ENCODE results near the gene OR4C45. TPM values are rescaled to one million over a fixed set of nuclear protein-coding genes. Genes with fewer than 3 reads are reported as not detected.

OR4C45 gene
- total RNA-seq, 1 donor from 2014 or later: not detected

- H3K27ac Mint-ChIP-seq (ENCODE audit: unreplicated experiment): no peak overlapping the region
- TF ChIP-seq CTCF (IDR thresholded peaks at IDR 0.05): no peak
- no peak overlapping the region for H3K4me3 Mint-ChIP-seq (ENCODE audit: unreplicated experiment)
- no peaks in the 10 kb centered on the region for H3K4me1 Mint-ChIP-seq (ENCODE audit: unreplicated experiment)
- peaks cover 66% of the 10 kb centered on the region for H3K9me3 Mint-ChIP-seq (ENCODE audit: unreplicated experiment)
- H3K36me3 Mint-ChIP-seq (ENCODE audit: unreplicated experiment): no peaks in the 10 kb centered on the region
- no peaks in the 10 kb centered on the region for H3K27me3 Mint-ChIP-seq (ENCODE audit: unreplicated experiment)
- DNase-seq (ENCODE audit: extremely low spot score, unreplicated experiment): peak; percentile 44
These were observed 37.7 kb downstream of the OR4C45 start for GRCh38 chr11:50070389-50070788.

DNA sequence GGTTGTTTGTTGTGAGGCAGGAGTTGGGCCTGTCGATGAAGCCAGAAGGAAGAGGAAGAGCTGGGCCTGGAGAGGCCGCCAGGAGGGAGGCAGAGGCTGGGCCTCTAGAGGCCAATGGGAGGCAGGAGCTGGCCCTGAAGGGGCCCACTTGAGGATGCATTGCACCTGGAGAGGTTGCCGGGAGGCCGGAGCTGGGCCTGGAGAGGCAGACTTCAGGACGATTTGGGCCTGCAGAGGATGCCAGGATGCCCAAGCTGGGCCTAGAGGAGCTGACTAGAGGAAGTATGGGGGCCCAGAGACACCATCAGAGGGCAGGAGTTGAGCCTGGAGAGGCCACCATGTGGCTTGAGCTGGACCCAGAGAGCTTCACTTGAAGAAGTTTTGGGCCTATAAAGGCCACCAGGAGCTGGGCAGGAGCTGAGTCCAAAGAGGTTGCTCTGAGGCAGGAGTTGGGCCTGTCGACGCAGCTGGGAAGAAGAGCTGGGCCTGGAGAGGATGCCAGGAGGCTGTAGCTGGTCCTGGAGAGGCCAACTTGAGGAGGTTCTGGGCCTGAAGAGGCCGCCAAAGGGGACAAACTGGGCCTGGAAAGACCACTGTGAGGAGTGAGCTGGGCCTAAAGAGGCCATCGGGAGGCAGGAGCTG lies 39.0 kb downstream of the OR4C45 start:
- Mint-ChIP-seq H3K36me3 (ENCODE audit: unreplicated experiment) (no peaks in the 10 kb centered on the region), H3K9me3 (ENCODE audit: unreplicated experiment) (peaks cover 61% of the 10 kb centered on the region), H3K27me3 (ENCODE audit: unreplicated experiment) (no peaks in the 10 kb centered on the region), H3K4me1 (ENCODE audit: unreplicated experiment) (no peaks in the 10 kb centered on the region), H3K4me3 (ENCODE audit: unreplicated experiment) (no peak overlapping the region), H3K27ac (ENCODE audit: unreplicated experiment) (no peak overlapping the region)
- no peak for TF ChIP-seq CTCF (IDR thresholded peaks at IDR 0.05)
- peak; percentile 69 for DNase-seq (ENCODE audit: extremely low spot score, unreplicated experiment)

DNA sequence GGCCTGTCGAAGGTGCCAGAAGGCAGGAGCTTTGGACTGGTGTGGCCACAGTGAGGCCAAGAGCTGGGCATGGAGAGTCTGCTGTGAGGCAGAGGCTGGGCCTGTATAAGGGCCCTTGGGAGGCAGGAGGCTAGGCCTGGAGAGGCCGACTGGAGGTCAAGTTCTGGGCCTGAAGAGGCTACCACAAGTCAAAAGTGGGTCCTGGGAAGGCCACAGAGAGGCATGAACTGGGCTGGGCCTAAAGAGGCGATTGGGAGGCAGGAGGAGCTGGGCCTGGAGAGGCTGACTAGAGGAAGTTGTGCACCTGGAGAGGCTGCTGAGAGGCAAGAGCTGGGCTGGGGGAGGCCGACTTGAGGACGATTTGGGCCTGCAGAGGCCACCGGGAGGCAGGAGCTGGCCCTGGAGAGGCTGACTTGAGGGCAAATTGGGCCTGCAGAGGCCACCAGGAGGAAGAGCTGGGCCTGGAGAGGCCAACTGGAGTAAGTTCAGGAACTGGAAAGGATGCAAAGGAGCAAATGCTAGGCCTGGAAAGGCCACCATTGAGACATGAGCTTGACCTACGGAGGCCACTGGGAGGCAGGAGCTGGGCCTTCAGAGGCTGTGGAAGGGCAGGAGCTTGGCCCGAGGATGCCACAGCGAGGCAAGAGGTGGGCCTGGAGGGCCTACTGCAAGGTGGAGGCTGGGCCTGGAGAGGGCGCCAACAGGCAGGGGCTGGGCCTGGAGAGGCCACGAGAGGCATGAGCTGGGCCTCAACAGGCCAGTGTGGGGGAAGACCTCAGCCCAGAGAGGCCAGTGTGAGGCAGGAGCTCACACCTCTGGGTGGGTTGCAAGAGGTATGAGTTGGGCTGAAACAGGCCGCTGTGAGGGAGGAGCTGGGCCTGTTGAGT lies 39.8 kb downstream of the OR4C45 start:
- DNase-seq (ENCODE audit: extremely low spot score, unreplicated experiment): peak; percentile 69
- Mint-ChIP-seq H3K27me3 (ENCODE audit: unreplicated experiment) (no peaks in the 10 kb centered on the region), H3K4me1 (ENCODE audit: unreplicated experiment) (no peaks in the 10 kb centered on the region), H3K27ac (ENCODE audit: unreplicated experiment) (no peak overlapping the region), H3K4me3 (ENCODE audit: unreplicated experiment) (no peak overlapping the region), H3K9me3 (ENCODE audit: unreplicated experiment) (peaks cover 68% of the 10 kb centered on the region), H3K36me3 (ENCODE audit: unreplicated experiment) (no peaks in the 10 kb centered on the region)
- no peak for TF ChIP-seq CTCF (IDR thresholded peaks at IDR 0.05)

DNA sequence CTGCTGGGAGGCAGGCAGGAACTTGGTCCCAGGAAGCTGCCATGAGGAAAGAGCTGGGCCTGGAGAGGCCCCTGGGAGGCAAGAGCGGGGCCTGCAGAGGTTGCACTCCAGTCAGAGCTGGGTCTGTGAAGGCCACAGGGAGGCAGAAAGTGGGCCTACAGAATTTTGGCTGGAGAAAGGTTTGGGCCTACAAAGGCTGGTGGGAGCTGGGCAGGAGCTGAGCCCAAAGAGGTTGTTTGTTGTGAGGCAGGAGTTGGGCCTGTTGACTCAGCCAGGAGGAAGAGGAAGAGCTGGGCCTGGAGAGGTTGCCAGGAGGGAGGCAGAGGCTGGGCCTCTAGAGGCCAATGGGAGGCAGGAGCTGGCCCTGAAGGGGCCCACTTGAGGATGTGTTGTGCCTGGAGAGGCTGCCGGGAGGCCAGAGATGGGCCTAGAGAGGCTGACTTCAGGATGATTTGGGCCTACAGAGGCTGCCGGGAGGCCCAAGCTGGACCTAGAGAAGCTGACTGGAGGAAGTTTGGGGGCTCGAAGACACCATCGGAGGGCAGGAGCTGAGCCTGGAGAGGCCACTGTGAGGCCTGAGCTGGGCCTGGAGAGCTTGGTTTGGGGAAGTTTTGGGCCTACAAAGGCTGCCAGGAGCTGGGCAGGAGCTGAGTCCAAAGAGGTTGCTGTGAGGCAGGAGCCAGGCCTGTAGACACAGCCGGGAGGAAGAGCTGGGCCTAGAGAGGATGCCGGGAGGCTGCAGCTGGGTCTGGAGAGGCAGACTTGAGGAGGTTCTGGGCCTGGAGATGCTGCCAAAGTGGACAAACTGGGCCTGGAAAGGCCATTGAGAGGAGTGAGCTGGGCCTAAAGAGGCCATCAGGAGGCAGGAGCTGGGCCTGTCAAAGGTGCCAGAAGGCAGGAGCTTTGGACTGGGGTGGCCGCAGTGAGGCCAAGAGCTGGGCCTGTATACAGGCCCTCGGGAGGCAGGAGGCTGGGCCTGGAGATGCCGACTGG lies 40.7 kb downstream of the OR4C45 start:
- no peaks in the 10 kb centered on the region for H3K27me3 Mint-ChIP-seq (ENCODE audit: unreplicated experiment)

More for the DNA sequence above, 40.7 kb downstream of the OR4C45 start:
- H3K27ac Mint-ChIP-seq (ENCODE audit: unreplicated experiment): no peak overlapping the region
- TF ChIP-seq CTCF (IDR thresholded peaks at IDR 0.05): no peak
- no peaks in the 10 kb centered on the region for H3K4me1 Mint-ChIP-seq (ENCODE audit: unreplicated experiment)
- H3K4me3 Mint-ChIP-seq (ENCODE audit: unreplicated experiment): no peak overlapping the region
- H3K9me3 Mint-ChIP-seq (ENCODE audit: unreplicated experiment): peaks cover 77% of the 10 kb centered on the region
- peak; percentile 76 for DNase-seq (ENCODE audit: extremely low spot score, unreplicated experiment)
- no peaks in the 10 kb centered on the region for H3K36me3 Mint-ChIP-seq (ENCODE audit: unreplicated experiment)
